ENCODE data around the gene NUDT12.
A peak's percentile ranks its signal among the peaks of the same experiment; 100 is the strongest.

DNA sequence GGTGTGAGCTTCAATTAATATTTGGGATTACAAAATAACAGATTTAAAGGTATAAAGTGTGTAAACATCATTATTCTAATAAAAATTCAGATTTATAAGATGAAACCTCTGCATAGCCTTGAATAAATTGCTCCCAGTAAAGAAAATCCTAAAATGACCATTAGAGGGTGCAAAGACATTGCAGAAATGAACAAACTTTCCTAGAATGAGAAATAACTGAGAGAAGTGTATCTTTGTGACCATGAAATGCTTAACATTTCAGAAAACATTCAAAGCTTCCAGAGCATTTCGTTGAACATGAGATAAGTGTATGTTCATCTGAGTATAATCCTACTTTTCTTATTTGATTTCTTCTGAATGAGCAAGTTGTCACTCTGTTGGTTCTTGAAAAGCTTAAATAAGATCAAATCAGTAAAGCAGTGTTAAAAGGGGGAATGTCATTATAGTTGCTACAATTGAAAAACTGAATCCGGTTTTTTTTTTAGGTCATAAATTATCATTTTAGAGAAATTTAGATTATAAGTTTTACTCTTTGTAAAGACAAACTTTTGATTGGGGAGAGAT is 24.7 kb upstream of the NUDT12 start:
- TF ChIP-seq, protein P1, sequence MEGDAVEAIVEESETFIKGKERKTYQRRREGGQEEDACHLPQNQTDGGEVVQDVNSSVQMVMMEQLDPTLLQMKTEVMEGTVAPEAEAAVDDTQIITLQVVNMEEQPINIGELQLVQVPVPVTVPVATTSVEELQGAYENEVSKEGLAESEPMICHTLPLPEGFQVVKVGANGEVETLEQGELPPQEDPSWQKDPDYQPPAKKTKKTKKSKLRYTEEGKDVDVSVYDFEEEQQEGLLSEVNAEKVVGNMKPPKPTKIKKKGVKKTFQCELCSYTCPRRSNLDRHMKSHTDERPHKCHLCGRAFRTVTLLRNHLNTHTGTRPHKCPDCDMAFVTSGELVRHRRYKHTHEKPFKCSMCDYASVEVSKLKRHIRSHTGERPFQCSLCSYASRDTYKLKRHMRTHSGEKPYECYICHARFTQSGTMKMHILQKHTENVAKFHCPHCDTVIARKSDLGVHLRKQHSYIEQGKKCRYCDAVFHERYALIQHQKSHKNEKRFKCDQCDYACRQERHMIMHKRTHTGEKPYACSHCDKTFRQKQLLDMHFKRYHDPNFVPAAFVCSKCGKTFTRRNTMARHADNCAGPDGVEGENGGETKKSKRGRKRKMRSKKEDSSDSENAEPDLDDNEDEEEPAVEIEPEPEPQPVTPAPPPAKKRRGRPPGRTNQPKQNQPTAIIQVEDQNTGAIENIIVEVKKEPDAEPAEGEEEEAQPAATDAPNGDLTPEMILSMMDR (IDR thresholded peaks at IDR 0.05) = peak in 3 of 4 experiments; percentile 4 to 21 (median 11)
- no peak for TF ChIP-seq POLR2A (IDR thresholded peaks at IDR 0.05)
